SK-N-SH (cell line): Measurements from ENCODE around the gene ARMC6. TPM values are rescaled to one million over a fixed set of nuclear protein-coding genes. Genes with fewer than 3 reads are reported as not detected.

Experiments used
- CTCF ChIA-PET: fragments of 300-600, 350-600 bp; formaldehyde crosslinking; extraction: SDS; loops from one replicate; lab custom pipeline; 2021; lab: Yijun Ruan, JAX
- POLR2A ChIA-PET: fragments of 350-600 bp; sonication (Branson Sonifier 250); formaldehyde crosslinking; extraction: SDS; loops from one replicate; lab custom pipeline; 2020; ENCODE audit warnings: antibody characterized with exemption, inconsistent platforms; lab: Yijun Ruan, JAX
- DNase-seq: peaks from one replicate; pipeline ENCODE4 v3.0.0; 2012
- H2AFZ ChIP-seq: fragments of 200-600 bp; sonication (generic); 2 replicates; pipeline ENCODE4 v1.8.1; 2016; ENCODE audit warnings: antibody characterized with exemption, mild to moderate bottlenecking, low read depth
- H3F3A ChIP-seq: fragments of 200-600 bp; sonication (generic); replicated peaks from 2 replicates; pipeline ENCODE3; 2016; ENCODE audit warnings: antibody characterized with exemption, mild to moderate bottlenecking; ENCODE audit not compliant: insufficient read depth
- H3K27ac ChIP-seq, 2 experiments: fragments of 200-500 bp in 1 of 2; fragments of 200-600 bp in 1 of 2; sonication (Bioruptor generic) in 1 of 2; sonication (generic), shearing (Covaris generic) in 1 of 2; 2 replicates each; pipeline versions ENCODE4 v1.5.1 to v1.6.1; 2014 to 2016; ENCODE audit warnings: low read depth in 2 of 2, inconsistent platforms in 1 of 2, low read length in 1 of 2, mild to moderate bottlenecking in 1 of 2, mixed read lengths in 1 of 2
- H3K27me3 ChIP-seq: fragments of 200-600 bp; sonication (generic), shearing (Covaris generic); 2 replicates; pipeline ENCODE4 v1.6.1; 2016; ENCODE audit warnings: mixed run types; ENCODE audit not compliant: insufficient read depth
- H3K36me3 ChIP-seq, 2 experiments: fragments of 200-500 bp in 1 of 2; fragments of 200-600 bp in 1 of 2; sonication (Bioruptor generic) in 1 of 2; sonication (generic) in 1 of 2; replicated peaks in 1 of 2; 2 replicates each; pipeline versions ENCODE3 to v1.5.1; 2014 to 2016; ENCODE audit warnings: low read length in 1 of 2, mild to moderate bottlenecking in 1 of 2; ENCODE audit not compliant: insufficient read depth in 2 of 2, control insufficient read depth in 1 of 2
- H3K4me1 ChIP-seq, 2 experiments: fragments of 200-500 bp in 1 of 2; fragments of 200-600 bp in 1 of 2; sonication (Bioruptor generic) in 1 of 2; sonication (generic), shearing (Covaris generic) in 1 of 2; 2 replicates each; pipeline versions ENCODE4 v1.5.1 to v1.6.1; 2014 to 2016; ENCODE audit warnings: low read depth in 1 of 2, low read length in 1 of 2, mixed run types in 1 of 2; ENCODE audit not compliant: insufficient read depth in 2 of 2, control insufficient read depth in 1 of 2
- H3K4me2 ChIP-seq: fragments of 200-600 bp; sonication (generic), shearing (Covaris generic); 2 replicates; pipeline ENCODE4 v1.6.1; 2017; ENCODE audit warnings: mixed run types
- H3K4me3 ChIP-seq, 2 experiments: fragments of 200-500 bp in 1 of 2; fragments of 200-600 bp in 1 of 2; sonication (Bioruptor generic) in 1 of 2; sonication (generic), shearing (Covaris generic) in 1 of 2; 2 replicates each; pipeline versions ENCODE4 v1.5.1 to v1.8.1; 2014 to 2016; ENCODE audit warnings: low read depth in 2 of 2, inconsistent platforms in 1 of 2, low read length in 1 of 2, mild to moderate bottlenecking in 1 of 2, mixed read lengths in 1 of 2, moderate library complexity in 1 of 2
- H3K79me2 ChIP-seq: fragments of 200-600 bp; sonication (generic); 2 replicates; pipeline ENCODE4 v1.8.1; 2017; ENCODE audit warnings: mild to moderate bottlenecking; ENCODE audit not compliant: insufficient read depth
- H3K9ac ChIP-seq: fragments of 200-600 bp; sonication (generic); 2 replicates; pipeline ENCODE4 v1.6.1; 2017; ENCODE audit warnings: mixed run types
- H3K9me2 ChIP-seq: fragments of 200-600 bp; sonication (generic); 2 replicates; pipeline ENCODE4 v1.6.1; 2017; ENCODE audit warnings: mixed run types
- H3K9me3 ChIP-seq: fragments of 200-600 bp; sonication (generic); 2 replicates; pipeline ENCODE4 v1.6.1; 2017; ENCODE audit warnings: mixed run types, mild to moderate bottlenecking, moderate library complexity
- H4K20me1 ChIP-seq: fragments of 200-600 bp; sonication (generic); 2 replicates; pipeline ENCODE4 v1.6.1; 2017; ENCODE audit warnings: mild to moderate bottlenecking, mixed run types; ENCODE audit not compliant: insufficient read depth
- CHD2 ChIP-seq: fragments of 150-350 bp; IDR thresholded peaks from 2 replicates; pipeline ENCODE4 v1.6.1; 2018; ENCODE audit warnings: low read length; ENCODE audit not compliant: partially characterized antibody
- CTCF ChIP-seq: fragments of 200-600 bp; sonication (generic); IDR thresholded peaks from 2 replicates; pipeline ENCODE4 v1.6.1; 2017; ENCODE audit warnings: antibody characterized with exemption, mild to moderate bottlenecking, moderate library complexity
- ELF1 ChIP-seq: IDR thresholded peaks from 2 replicates; pipeline ENCODE4 v1.4.0; 2012
- EP300 ChIP-seq, 2 experiments: IDR thresholded peaks; 2 replicates each; pipeline versions ENCODE4 v1.4.0 to v1.6.1; 2012; ENCODE audit warnings: borderline replicate concordance in 1 of 2, low read depth in 1 of 2, low read length in 1 of 2
- EZH2phosphoT487 ChIP-seq: fragments of 200-600 bp; sonication (generic); IDR thresholded peaks from 2 replicates; pipeline ENCODE4 v1.6.1; 2017; ENCODE audit warnings: low read depth, mixed run types, mild to moderate bottlenecking, antibody characterized with exemption, moderate library complexity, borderline replicate concordance
- GABPA ChIP-seq: IDR thresholded peaks from 2 replicates; pipeline ENCODE4 v1.4.0; 2012; ENCODE audit warnings: low read depth, mild to moderate bottlenecking
- JUND ChIP-seq: IDR thresholded peaks from 2 replicates; pipeline ENCODE4 v1.4.0; 2012
- MAX ChIP-seq: IDR thresholded peaks from 2 replicates; pipeline ENCODE4 v1.4.0; 2012; ENCODE audit warnings: low read depth
- NRF1 ChIP-seq: IDR thresholded peaks from 2 replicates; pipeline ENCODE4 v1.6.1; 2012; ENCODE audit warnings: low read depth, mild to moderate bottlenecking, low read length
- PBX3 ChIP-seq: IDR thresholded peaks from 2 replicates; pipeline ENCODE4; 2012
- POLR2AphosphoS5 ChIP-seq: IDR thresholded peaks from 2 replicates; pipeline ENCODE4 v1.6.1; 2012; ENCODE audit warnings: low read depth, low read length
- RCOR1 ChIP-seq: fragments of 150-350 bp; IDR thresholded peaks from 2 replicates; pipeline ENCODE4 v1.6.1; 2017; ENCODE audit warnings: antibody characterized with exemption, low read length
- REST ChIP-seq: IDR thresholded peaks from 2 replicates; pipeline ENCODE4 v1.6.1; 2012; ENCODE audit warnings: mild to moderate bottlenecking, low read depth, low read length, moderate library complexity
- RFX5 ChIP-seq: IDR thresholded peaks from 2 replicates; pipeline ENCODE4 v1.6.1; 2012; ENCODE audit warnings: mild to moderate bottlenecking, improper control_type of control experiment, low read length
- SIN3A ChIP-seq: IDR thresholded peaks from 2 replicates; pipeline ENCODE4 v1.6.1; 2012; ENCODE audit warnings: low read depth, mild to moderate bottlenecking, low read length, moderate library complexity, borderline replicate concordance
- SMC3 ChIP-seq: IDR thresholded peaks from 2 replicates; pipeline ENCODE4 v1.6.1; 2012; ENCODE audit warnings: low read depth, low read length, improper control_type of control experiment
- TAF1 ChIP-seq: IDR thresholded peaks from 2 replicates; pipeline ENCODE4 v1.6.1; 2012; ENCODE audit warnings: low read depth, mild to moderate bottlenecking, low read length, moderate library complexity, borderline replicate concordance
- TEAD4 ChIP-seq: IDR thresholded peaks from 2 replicates; pipeline ENCODE4 v1.4.0; 2012; ENCODE audit warnings: mild to moderate bottlenecking, borderline replicate concordance; ENCODE audit not compliant: insufficient read depth
- USF1 ChIP-seq: IDR thresholded peaks from 2 replicates; pipeline ENCODE4 v1.4.0; 2012; ENCODE audit warnings: low read depth, borderline replicate concordance
- WGBS: methylation state at CpG from one replicate; pipeline ENCODE4 v1.1.6; 2017; ENCODE audit warnings: low lambda C conversion rate; 5-methylcytosine and 5-hydroxymethylcytosine counted together
- polyA plus RNA-seq, 3 experiments: library from polyadenylated mRNA; depleted of rRNA; stranded (reverse); fragments of >200 nt; gene quantifications; 2 replicates each; pipeline ENCODE4 v1.2.3, GENCODE V29; 2012

ARMC6 gene
- polyA plus RNA-seq, 1 of the 3 experiments (the other 2 are of a cell fraction): 34.7 TPM

- Histone ChIP-seq H3K4me1 (no peaks in the 10 kb centered on the region; a peak in 1 of 4 replicates), H3K36me3 (no peaks in the 10 kb centered on the region), H3K4me3 (no peak overlapping the region), H3K27me3 (no peaks in the 10 kb centered on the region), H4K20me1 (no peaks in the 10 kb centered on the region), H3K79me2 (no peaks in the 10 kb centered on the region), H2AFZ (no peak overlapping the region), H3K4me2 (no peak overlapping the region), H3K9me3 (no peaks in the 10 kb centered on the region), H3K9ac (no peak overlapping the region), H3F3A (no peaks in the 10 kb centered on the region), H3K9me2 (no peaks in the 10 kb centered on the region), H3K27ac (no peak overlapping the region)
- TF ChIP-seq GABPA: no peak
- no peak for TF ChIP-seq JUND
- TF ChIP-seq NRF1: no peak
- TF ChIP-seq REST: no peak
- TF ChIP-seq PBX3: no peak
- TF ChIP-seq SIN3A: no peak
- TF ChIP-seq SMC3: no peak
- no peak for TF ChIP-seq CHD2
- no peak for TF ChIP-seq TEAD4
- no peak for TF ChIP-seq USF1
- TF ChIP-seq TAF1: no peak
- TF ChIP-seq RFX5: no peak
- TF ChIP-seq POLR2AphosphoS5: no peak
- TF ChIP-seq EP300 (IDR thresholded peaks at IDR 0.05; ENCODE audit: borderline replicate concordance in 1 of 2, low read depth in 1 of 2, low read length in 1 of 2): no peak
- TF ChIP-seq ELF1: no peak
- TF ChIP-seq RCOR1: no peak
- TF ChIP-seq CTCF: no peak
- TF ChIP-seq MAX: no peak
- TF ChIP-seq EZH2phosphoT487: no peak
- WGBS: 95% methylated on average over 5 of the region's 11 CpGs
- ChIA-PET CTCF (no interaction called here), POLR2A (no interaction called here)
- no peak for DNase-seq
These were observed 74.3 kb downstream of the ARMC6 start for GRCh38 chr19:19107654-19108053.

Other genes starting within 250 kb of the ARMC6 start
- gene COMP, start 242.3 kb upstream of the ARMC6 start, polyA plus RNA-seq (2012; rRNA removed): 0.26 and 0.42 TPM in 2 replicates
- gene UPF1, start 201.6 kb upstream of the ARMC6 start, polyA plus RNA-seq (2012; rRNA removed): 20.3 and 33.3 TPM in 2 replicates
- 5.4 and 7.3 TPM in 2 replicates for gene CERS1, start 137.4 kb upstream of the ARMC6 start, polyA plus RNA-seq (2012; rRNA removed)
- gene COPE, start 114.2 kb upstream of the ARMC6 start, polyA plus RNA-seq (2012; rRNA removed): 412 and 450 TPM in 2 replicates
- gene DDX49, start 113.9 kb upstream of the ARMC6 start, polyA plus RNA-seq (2012; rRNA removed): 81.7 and 86.8 TPM in 2 replicates
- gene HOMER3, start 92.4 kb upstream of the ARMC6 start, polyA plus RNA-seq (2012; rRNA removed): 81.0 and 83.0 TPM in 2 replicates
- gene SUGP2, start 86 bp upstream of the ARMC6 start, polyA plus RNA-seq (2012; rRNA removed): 56.3 and 74.9 TPM in 2 replicates
- gene SLC25A42, start 30.4 kb downstream of the ARMC6 start, polyA plus RNA-seq (2012; rRNA removed): 4.3 and 6.1 TPM in 2 replicates
- 37.8 and 39.3 TPM in 2 replicates for gene TMEM161A, start 104.9 kb downstream of the ARMC6 start, polyA plus RNA-seq (2012; rRNA removed)
- gene MEF2B, start 136.7 kb downstream of the ARMC6 start, polyA plus RNA-seq (2012; rRNA removed): 1.0 and 1.1 TPM in 2 replicates
- 33.7 and 36.4 TPM in 2 replicates for gene BORCS8, start 158.5 kb downstream of the ARMC6 start, polyA plus RNA-seq (2012; rRNA removed)
- 98.2 and 117 TPM in 2 replicates for gene RFXANK, start 158.7 kb downstream of the ARMC6 start, polyA plus RNA-seq (2012; rRNA removed)
- 21.2 and 21.9 TPM in 2 replicates for gene NR2C2AP, start 169.8 kb downstream of the ARMC6 start, polyA plus RNA-seq (2012; rRNA removed)
- 0.03 and 0.10 TPM in 2 replicates for gene NCAN, start 178.4 kb downstream of the ARMC6 start, polyA plus RNA-seq (2012; rRNA removed)
- gene TM6SF2, start 239.7 kb downstream of the ARMC6 start, polyA plus RNA-seq (2012; rRNA removed): 1.4 and 1.8 TPM in 2 replicates